A549 (cell line): Measurements from ENCODE around the gene NDUFS2. TPM values are rescaled to one million over a fixed set of nuclear protein-coding genes. Genes with fewer than 3 reads are reported as not detected.

Experiments
- ATAC-seq, 2 experiments: fragments of 200-7000 bp in 1 of 2; fragments of >200 bp in 1 of 2; cut with Nextera tagmentation in 1 of 2; cut with Tn5 transposase in 1 of 2; 3 replicates each; pipeline versions ENCODE4 v1.8.0 to v1.9.1; 2018 to 2020; ENCODE audit warnings: mild to moderate bottlenecking in 1 of 2, moderate library complexity in 1 of 2
- CTCF ChIA-PET: fragments of 300-600 bp; sonication (Branson Sonifier 250); formaldehyde crosslinking; extraction: SDS; loops from one replicate; lab custom pipeline; 2021; ENCODE audit warnings: antibody characterized with exemption, inconsistent platforms; lab: Yijun Ruan, JAX
- POLR2A ChIA-PET: fragments of 350-600 bp; formaldehyde crosslinking; extraction: SDS; loops from one replicate; lab custom pipeline; 2021; ENCODE audit warnings: antibody characterized with exemption, inconsistent platforms; lab: Yijun Ruan, JAX
- DNase-seq, 2 experiments: peaks; one replicate each; pipeline versions ENCODE4 v3.0.0 to v3.0.0-alpha.2; 2011 to 2016; ENCODE audit warnings: low read depth in 1 of 2, low spot score in 1 of 2
- FAIRE-seq: peaks from 2 replicates; lab custom pipeline; 2011; peaks lifted over from hg19 to GRCh38; lab: Jason Lieb, UNC
- H3K27ac ChIP-seq, 2 experiments: fragments of >200 bp; sonication (Bioruptor Twin); formaldehyde crosslinking; 3 replicates each; pipeline ENCODE4 v1.5.1; 2016 to 2017
- H3K4me1 ChIP-seq: fragments of >200 bp; sonication (Bioruptor Twin); formaldehyde crosslinking; 3 replicates; pipeline ENCODE4 v1.6.1; 2016
- H3K4me2 ChIP-seq: fragments of >200 bp; sonication (Bioruptor Twin); formaldehyde crosslinking; 3 replicates; pipeline ENCODE4 v1.6.1; 2016
- H3K4me3 ChIP-seq: fragments of >200 bp; sonication (Bioruptor Twin); formaldehyde crosslinking; 3 replicates; pipeline ENCODE4 v1.5.1; 2016
- H3K9me3 ChIP-seq: fragments of >200 bp; sonication (Bioruptor Twin); formaldehyde crosslinking; 3 replicates; pipeline ENCODE4 v1.6.1; 2016
- BCL3 ChIP-seq: fragments of >200 bp; sonication (Bioruptor Twin); formaldehyde crosslinking; IDR thresholded peaks from 3 replicates; pipeline ENCODE4 v1.6.1; 2016
- BHLHE40 ChIP-seq: IDR thresholded peaks from 2 replicates; pipeline ENCODE4 v1.6.1; 2012; ENCODE audit warnings: low read depth, low read length, inconsistent platforms
- EHF ChIP-seq: fragments of 250-450 bp; sonication (Bioruptor Pico); IDR thresholded peaks from 2 replicates; pipeline ENCODE4 v1.5.0; 2020; ENCODE audit warnings: mild to moderate bottlenecking
- ESRRA ChIP-seq: fragments of 150-350 bp; IDR thresholded peaks from 2 replicates; pipeline ENCODE4 v1.6.1; 2014; ENCODE audit warnings: mild to moderate bottlenecking, low read length, borderline replicate concordance
- FOSL2 ChIP-seq, 2 experiments: fragments of 450-650 bp in 1 of 2; fragments of >200 bp in 1 of 2; sonication (Bioruptor Twin) in 1 of 2; formaldehyde crosslinking; IDR thresholded peaks; 2 replicates each; pipeline versions ENCODE4 v1.5.0 to v1.6.1; 2016 to 2020; ENCODE audit warnings: mild to moderate bottlenecking in 1 of 2, moderate library complexity in 1 of 2
- HES2 ChIP-seq: fragments of >200 bp; sonication (Bioruptor Twin); formaldehyde crosslinking; IDR thresholded peaks from 2 replicates; pipeline ENCODE4 v1.6.1; 2016
- HEYL ChIP-seq: fragments of 250-450 bp; sonication (Bioruptor Pico); IDR thresholded peaks from 2 replicates; pipeline ENCODE4 v1.8.0; 2021; ENCODE audit warnings: mild to moderate bottlenecking, moderate library complexity
- HOXA7 ChIP-seq: fragments of 250-450 bp; sonication (Bioruptor Pico); IDR thresholded peaks from 2 replicates; pipeline ENCODE4 v1.5.0; 2020; ENCODE audit warnings: mild to moderate bottlenecking, moderate library complexity
- HOXB13 ChIP-seq: fragments of 250-450 bp; sonication (Bioruptor Pico); IDR thresholded peaks from 2 replicates; pipeline ENCODE4 v1.5.0; 2020; ENCODE audit warnings: low read depth, mild to moderate bottlenecking, moderate library complexity
- HOXB5 ChIP-seq: fragments of 250-450 bp; sonication (Bioruptor Pico); IDR thresholded peaks from 2 replicates; pipeline ENCODE4 v1.5.0; 2020; ENCODE audit warnings: mild to moderate bottlenecking, moderate library complexity
- KDM1A ChIP-seq: fragments of 200-600 bp; sonication (generic); IDR thresholded peaks from 2 replicates; pipeline ENCODE4 v1.6.1; 2016; ENCODE audit warnings: low read depth, mild to moderate bottlenecking
- KDM5A ChIP-seq: fragments of 200-600 bp; sonication (generic); IDR thresholded peaks from 2 replicates; pipeline ENCODE4 v1.6.1; 2016; ENCODE audit warnings: antibody characterized with exemption, mild to moderate bottlenecking
- NFE2L2 ChIP-seq: fragments of 150-350 bp; conservative IDR thresholded peaks from 2 replicates; pipeline ENCODE4 v1.6.1; 2014; ENCODE audit warnings: low read length
- NPAS2 ChIP-seq: fragments of 250-450 bp; sonication (Bioruptor Pico); IDR thresholded peaks from 2 replicates; pipeline ENCODE4 v1.8.0; 2022; ENCODE audit warnings: mild to moderate bottlenecking, moderate library complexity, borderline replicate concordance
- NR3C1 ChIP-seq: fragments of >200 bp; sonication (Bioruptor Twin); formaldehyde crosslinking; IDR thresholded peaks from 3 replicates; pipeline ENCODE4 v1.6.1; 2017
- PHF8 ChIP-seq: fragments of 200-600 bp; sonication (generic); IDR thresholded peaks from 2 replicates; pipeline ENCODE4 v1.6.1; 2016; ENCODE audit warnings: low read depth, mild to moderate bottlenecking, antibody characterized with exemption, moderate library complexity, borderline replicate concordance
- RAD21 ChIP-seq, 2 experiments: fragments of >200 bp in 1 of 2; sonication (Bioruptor Twin) in 1 of 2; formaldehyde crosslinking in 1 of 2; IDR thresholded peaks in 1 of 2; conservative IDR thresholded peaks in 1 of 2; 2 replicates in 1 of 2; 3 replicates in 1 of 2; pipeline ENCODE4 v1.6.1; 2012 to 2018; ENCODE audit warnings: inconsistent platforms in 1 of 2
- RFX5 ChIP-seq: fragments of 450-650 bp; IDR thresholded peaks from 2 replicates; pipeline ENCODE4 v1.7.1; 2014; ENCODE audit warnings: antibody characterized with exemption, mild to moderate bottlenecking, moderate library complexity
- SREBF2 ChIP-seq: fragments of 450-650 bp; IDR thresholded peaks from 2 replicates; pipeline ENCODE4 v1.6.1; 2014; ENCODE audit warnings: mild to moderate bottlenecking, moderate library complexity
- TFCP2L1 ChIP-seq: fragments of 250-450 bp; sonication (Bioruptor Pico); IDR thresholded peaks from 2 replicates; pipeline ENCODE4 v1.5.0; 2021; ENCODE audit warnings: mild to moderate bottlenecking
- ZNF302 ChIP-seq: fragments of 250-450 bp; sonication (Bioruptor Pico); IDR thresholded peaks from 2 replicates; pipeline ENCODE4 v1.9.0; 2021; ENCODE audit warnings: inconsistent platforms, mild to moderate bottlenecking, moderate library complexity
- WGBS: methylation state at CpG from one replicate; pipeline ENCODE4 v1.1.6; 2017; ENCODE audit errors: missing lambda C conversion rate; 5-methylcytosine and 5-hydroxymethylcytosine counted together
- polyA plus RNA-seq, 4 experiments: library from polyadenylated mRNA; depleted of rRNA in 3 of 4; stranded (reverse); fragments of >200 nt; fragmentation: RNase III in 1 of 4; extraction: RNeasy Plus Mini Kit Qiagen cat#74134 plus additional on column Dnase treatment in 1 of 4; gene quantifications; 2 replicates in 3 of 4; 3 replicates in 1 of 4; pipeline ENCODE4 v1.2.3, GENCODE V29; 2011 to 2017
- TF ChIP-seq, protein P1 (sequence below): fragments of 250-450 bp; sonication (Bioruptor Pico); IDR thresholded peaks from 2 replicates; pipeline ENCODE4 v1.5.0; 2020; ENCODE audit warnings: low read depth, mild to moderate bottlenecking, moderate library complexity
- TF ChIP-seq, protein P2 (sequence below): IDR thresholded peaks from 2 replicates; pipeline ENCODE4 v1.6.1; 2012
- TF ChIP-seq, protein P3 (sequence below): fragments of 200-600 bp; sonication (generic); IDR thresholded peaks from 2 replicates; pipeline ENCODE4 v1.6.1; 2016; ENCODE audit warnings: antibody characterized with exemption, mild to moderate bottlenecking, moderate library complexity
- TF ChIP-seq, protein P4 (sequence below): fragments of 450-650 bp; IDR thresholded peaks from 2 replicates; pipeline ENCODE4 v1.6.1; 2014; ENCODE audit warnings: antibody characterized with exemption
- TF ChIP-seq, protein P5 (sequence below): IDR thresholded peaks from 2 replicates; pipeline ENCODE4 v1.6.1; 2012; ENCODE audit warnings: low read depth, borderline replicate concordance

The NDUFS2 gene
- polyA plus RNA-seq, 2 of the 4 experiments (the other 2 are of a cell fraction), result 142 to 144 TPM

DNA sequence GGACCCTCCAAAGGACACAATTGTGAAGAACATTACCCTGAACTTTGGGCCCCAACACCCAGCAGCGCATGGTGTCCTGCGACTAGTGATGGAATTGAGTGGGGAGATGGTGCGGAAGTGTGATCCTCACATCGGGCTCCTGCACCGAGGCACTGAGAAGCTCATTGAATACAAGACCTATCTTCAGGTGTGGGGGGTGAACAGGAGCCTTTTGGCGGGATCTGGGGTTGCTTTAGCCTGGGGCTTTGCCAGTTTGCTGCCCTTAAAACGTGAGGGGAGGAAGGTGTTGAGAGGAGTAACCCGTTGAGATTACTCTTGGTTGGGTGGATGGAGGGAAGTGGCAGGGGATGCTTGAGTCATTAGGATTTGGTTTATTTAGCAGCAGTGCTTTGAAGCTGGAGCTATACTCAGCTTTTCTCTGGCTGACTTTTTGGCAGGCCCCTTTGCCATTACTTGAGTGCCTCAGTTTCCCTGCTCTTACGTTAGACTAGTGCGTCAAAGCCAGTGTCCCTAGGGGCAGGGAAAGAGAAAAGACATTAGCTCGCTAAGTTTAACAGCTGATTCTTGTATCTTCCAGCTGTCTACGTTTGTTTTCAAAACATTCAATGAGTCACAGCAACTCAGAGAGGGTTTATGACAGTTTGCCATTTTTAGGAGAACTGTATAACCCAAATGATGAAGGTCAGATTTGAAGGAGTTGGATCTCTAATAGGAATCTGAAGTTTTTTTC is 4.4 kb downstream of the NDUFS2 start:
- WGBS, result 86% methylated on average over 12 of the region's 12 CpGs
- Histone ChIP-seq H3K27ac (no peak overlapping the region), H3K4me1 (peaks cover 12% of the 10 kb centered on the region), H3K4me3 (no peak overlapping the region), H3K4me2 (no peak overlapping the region), H3K9me3 (no peaks in the 10 kb centered on the region)
- no peak for ATAC-seq
- DNase-seq, result no peak
- no peak for FAIRE-seq
- TF ChIP-seq ESRRA, result no peak
- TF ChIP-seq, protein P1, sequence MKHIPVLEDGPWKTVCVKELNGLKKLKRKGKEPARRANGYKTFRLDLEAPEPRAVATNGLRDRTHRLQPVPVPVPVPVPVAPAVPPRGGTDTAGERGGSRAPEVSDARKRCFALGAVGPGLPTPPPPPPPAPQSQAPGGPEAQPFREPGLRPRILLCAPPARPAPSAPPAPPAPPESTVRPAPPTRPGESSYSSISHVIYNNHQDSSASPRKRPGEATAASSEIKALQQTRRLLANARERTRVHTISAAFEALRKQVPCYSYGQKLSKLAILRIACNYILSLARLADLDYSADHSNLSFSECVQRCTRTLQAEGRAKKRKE (CRISPR knock-in tag), result no peak
- TF ChIP-seq EHF (CRISPR knock-in tag), result no peak
- no peak for TF ChIP-seq BHLHE40
- TF ChIP-seq HES2, result no peak
- no peak for TF ChIP-seq NFE2L2
- no peak for TF ChIP-seq RFX5
- no peak for TF ChIP-seq HOXB5
- no peak for TF ChIP-seq NPAS2 (CRISPR knock-in tag)
- no peak for TF ChIP-seq SREBF2
- TF ChIP-seq, protein P2, sequence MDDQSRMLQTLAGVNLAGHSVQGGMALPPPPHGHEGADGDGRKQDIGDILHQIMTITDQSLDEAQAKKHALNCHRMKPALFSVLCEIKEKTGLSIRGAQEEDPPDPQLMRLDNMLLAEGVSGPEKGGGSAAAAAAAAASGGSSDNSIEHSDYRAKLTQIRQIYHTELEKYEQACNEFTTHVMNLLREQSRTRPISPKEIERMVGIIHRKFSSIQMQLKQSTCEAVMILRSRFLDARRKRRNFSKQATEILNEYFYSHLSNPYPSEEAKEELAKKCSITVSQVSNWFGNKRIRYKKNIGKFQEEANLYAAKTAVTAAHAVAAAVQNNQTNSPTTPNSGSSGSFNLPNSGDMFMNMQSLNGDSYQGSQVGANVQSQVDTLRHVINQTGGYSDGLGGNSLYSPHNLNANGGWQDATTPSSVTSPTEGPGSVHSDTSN, result no peak
- no peak for TF ChIP-seq KDM1A
- no peak for TF ChIP-seq HEYL (CRISPR knock-in tag)
- TF ChIP-seq TFCP2L1 (CRISPR knock-in tag), result no peak
- TF ChIP-seq, protein P3, sequence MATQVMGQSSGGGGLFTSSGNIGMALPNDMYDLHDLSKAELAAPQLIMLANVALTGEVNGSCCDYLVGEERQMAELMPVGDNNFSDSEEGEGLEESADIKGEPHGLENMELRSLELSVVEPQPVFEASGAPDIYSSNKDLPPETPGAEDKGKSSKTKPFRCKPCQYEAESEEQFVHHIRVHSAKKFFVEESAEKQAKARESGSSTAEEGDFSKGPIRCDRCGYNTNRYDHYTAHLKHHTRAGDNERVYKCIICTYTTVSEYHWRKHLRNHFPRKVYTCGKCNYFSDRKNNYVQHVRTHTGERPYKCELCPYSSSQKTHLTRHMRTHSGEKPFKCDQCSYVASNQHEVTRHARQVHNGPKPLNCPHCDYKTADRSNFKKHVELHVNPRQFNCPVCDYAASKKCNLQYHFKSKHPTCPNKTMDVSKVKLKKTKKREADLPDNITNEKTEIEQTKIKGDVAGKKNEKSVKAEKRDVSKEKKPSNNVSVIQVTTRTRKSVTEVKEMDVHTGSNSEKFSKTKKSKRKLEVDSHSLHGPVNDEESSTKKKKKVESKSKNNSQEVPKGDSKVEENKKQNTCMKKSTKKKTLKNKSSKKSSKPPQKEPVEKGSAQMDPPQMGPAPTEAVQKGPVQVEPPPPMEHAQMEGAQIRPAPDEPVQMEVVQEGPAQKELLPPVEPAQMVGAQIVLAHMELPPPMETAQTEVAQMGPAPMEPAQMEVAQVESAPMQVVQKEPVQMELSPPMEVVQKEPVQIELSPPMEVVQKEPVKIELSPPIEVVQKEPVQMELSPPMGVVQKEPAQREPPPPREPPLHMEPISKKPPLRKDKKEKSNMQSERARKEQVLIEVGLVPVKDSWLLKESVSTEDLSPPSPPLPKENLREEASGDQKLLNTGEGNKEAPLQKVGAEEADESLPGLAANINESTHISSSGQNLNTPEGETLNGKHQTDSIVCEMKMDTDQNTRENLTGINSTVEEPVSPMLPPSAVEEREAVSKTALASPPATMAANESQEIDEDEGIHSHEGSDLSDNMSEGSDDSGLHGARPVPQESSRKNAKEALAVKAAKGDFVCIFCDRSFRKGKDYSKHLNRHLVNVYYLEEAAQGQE, result no peak
- POLR2A ChIA-PET, result interaction anchor here (0.5 kb wide), 1 partner anchor 65 kb away, joined by 3 read pairs; no protein-coding TSS in a partner anchor
- CTCF ChIA-PET, result interaction anchor here (0.5 to 18.8 kb wide), 8 partner anchors 8 to 1993 kb away, joined by 3 to 319 read pairs (median 4); partner anchors contain the start of genes APOA2, FCER1G and TOMM40L

- no peak overlapping the region for H3K4me2 ChIP-seq
- FAIRE-seq, result no peak
- H3K9me3 ChIP-seq, result no peaks in the 10 kb centered on the region
- no peak overlapping the region for H3K27ac ChIP-seq
- peaks cover 11% of the 10 kb centered on the region; the same call in 2 of the 3 replicates for H3K4me1 ChIP-seq
- ATAC-seq, result no peak
- CTCF ChIA-PET, result interaction anchor here (0.7 to 18.8 kb wide), 5 partner anchors 9 to 176 kb away, joined by 4 to 319 read pairs (median 93); partner anchors contain the start of genes APOA2, FCER1G and TOMM40L
- POLR2A ChIA-PET, result no interaction called here
- DNase-seq, result no peak
- H3K4me3 ChIP-seq, result no peak overlapping the region
- WGBS, result 87% methylated on average over 8 of the region's 8 CpGs
- TF ChIP-seq HOXA7 (CRISPR knock-in tag), result no peak
- no peak for TF ChIP-seq PHF8
- no peak for TF ChIP-seq HOXB5
- TF ChIP-seq RAD21 (conservative IDR thresholded peaks at IDR 0.05 in 1 of 2, IDR thresholded peaks at IDR 0.05 in 1 of 2), result no peak
- no peak for TF ChIP-seq FOSL2 (IDR thresholded peaks at IDR 0.05)
- TF ChIP-seq FOSL2 (CRISPR knock-in tag; IDR thresholded peaks at IDR 0.05), result no peak
- no peak for TF ChIP-seq SREBF2
- TF ChIP-seq KDM5A, result no peak
- TF ChIP-seq, protein P4, sequence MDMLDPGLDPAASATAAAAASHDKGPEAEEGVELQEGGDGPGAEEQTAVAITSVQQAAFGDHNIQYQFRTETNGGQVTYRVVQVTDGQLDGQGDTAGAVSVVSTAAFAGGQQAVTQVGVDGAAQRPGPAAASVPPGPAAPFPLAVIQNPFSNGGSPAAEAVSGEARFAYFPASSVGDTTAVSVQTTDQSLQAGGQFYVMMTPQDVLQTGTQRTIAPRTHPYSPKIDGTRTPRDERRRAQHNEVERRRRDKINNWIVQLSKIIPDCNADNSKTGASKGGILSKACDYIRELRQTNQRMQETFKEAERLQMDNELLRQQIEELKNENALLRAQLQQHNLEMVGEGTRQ, result no peak
- no peak for TF ChIP-seq NR3C1
- TF ChIP-seq ZNF302 (CRISPR knock-in tag), result no peak
- TF ChIP-seq, protein P5, sequence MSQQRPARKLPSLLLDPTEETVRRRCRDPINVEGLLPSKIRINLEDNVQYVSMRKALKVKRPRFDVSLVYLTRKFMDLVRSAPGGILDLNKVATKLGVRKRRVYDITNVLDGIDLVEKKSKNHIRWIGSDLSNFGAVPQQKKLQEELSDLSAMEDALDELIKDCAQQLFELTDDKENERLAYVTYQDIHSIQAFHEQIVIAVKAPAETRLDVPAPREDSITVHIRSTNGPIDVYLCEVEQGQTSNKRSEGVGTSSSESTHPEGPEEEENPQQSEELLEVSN, result no peak
- TF ChIP-seq HOXB13 (CRISPR knock-in tag), result no peak
- TF ChIP-seq HES2, result no peak
- TF ChIP-seq, protein P1 (CRISPR knock-in tag), result no peak
- TF ChIP-seq BCL3, result no peak
These were observed 5.0 kb downstream of the NDUFS2 start for GRCh38 chr1:161207173-161207572.
